GM23338 (cell line): ENCODE results near the gene ABL1. TPM values are rescaled to one million over a fixed set of nuclear protein-coding genes. Genes with fewer than 3 reads are reported as not detected.
A peak's percentile ranks its signal among the peaks of the same experiment; 100 is the strongest.

Experiments used
- ATAC-seq: fragments of 200-7000 bp; cut with Tn5 transposase; 3 replicates; pipeline ENCODE4 v1.9.1; 2020
- DNase-seq: peaks from one replicate; pipeline ENCODE4 v3.0.0-alpha.2; 2015; ENCODE audit warnings: low spot score
- H2AFZ ChIP-seq: fragments of 200-600 bp; sonication (generic); 2 replicates; pipeline ENCODE4 v1.8.0; 2016; ENCODE audit warnings: antibody characterized with exemption, mild to moderate bottlenecking, moderate library complexity
- H3F3A ChIP-seq: fragments of 200-600 bp; sonication (generic); replicated peaks from 2 replicates; pipeline ENCODE4 v1.8.0; 2017; ENCODE audit warnings: antibody characterized with exemption, mixed run types, low read depth
- H3K27ac ChIP-seq: fragments of 200-600 bp; sonication (generic); 2 replicates; pipeline ENCODE4 v1.6.1; 2016; ENCODE audit warnings: low read depth
- H3K27me3 ChIP-seq: fragments of 200-600 bp; sonication (generic); 2 replicates; pipeline ENCODE4 v1.8.0; 2016; ENCODE audit warnings: mild to moderate bottlenecking, mixed run types, moderate library complexity; ENCODE audit not compliant: insufficient read depth
- H3K36me3 ChIP-seq: fragments of 200-600 bp; sonication (generic); 2 replicates; pipeline ENCODE4 v1.8.0; 2016; ENCODE audit warnings: mild to moderate bottlenecking; ENCODE audit not compliant: insufficient read depth
- H3K4me1 ChIP-seq: fragments of 200-600 bp; sonication (generic); 2 replicates; pipeline ENCODE4 v1.8.0; 2016; ENCODE audit warnings: mild to moderate bottlenecking, moderate library complexity; ENCODE audit not compliant: insufficient read depth
- H3K4me2 ChIP-seq: fragments of 200-600 bp; sonication (generic); 2 replicates; pipeline ENCODE4 v1.7.1; 2017; ENCODE audit warnings: mixed run types
- H3K4me3 ChIP-seq: fragments of 200-600 bp; sonication (generic); 2 replicates; pipeline ENCODE4 v1.6.1; 2016; ENCODE audit warnings: mixed run types
- H3K79me2 ChIP-seq: fragments of 200-600 bp; sonication (generic); replicated peaks from 2 replicates; pipeline ENCODE4 v1.8.0; 2017; ENCODE audit warnings: mild to moderate bottlenecking; ENCODE audit not compliant: insufficient read depth
- H3K9me2 ChIP-seq: fragments of 200-600 bp; sonication (generic); 2 replicates; pipeline ENCODE4 v1.8.0; 2017; ENCODE audit not compliant: insufficient read depth
- H4K20me1 ChIP-seq: fragments of 200-600 bp; sonication (generic); replicated peaks from 2 replicates; pipeline ENCODE4 v1.8.0; 2017; ENCODE audit warnings: mild to moderate bottlenecking; ENCODE audit not compliant: insufficient read depth
- H3K27ac Mint-ChIP-seq: 2 replicates; pipeline ENCODE4 v1.8.0; 2020; ENCODE audit warnings: inconsistent platforms, mild to moderate bottlenecking, moderate library complexity, mixed read lengths
- H3K27me3 Mint-ChIP-seq: 3 replicates; pipeline ENCODE4 v1.8.0; 2022; ENCODE audit warnings: low read depth, mild to moderate bottlenecking, moderate library complexity, mixed read lengths, inconsistent platforms; ENCODE audit not compliant: insufficient read depth, poor library complexity
- H3K36me3 Mint-ChIP-seq: 3 replicates; pipeline ENCODE4 v1.8.0; 2021; ENCODE audit warnings: low read depth, mild to moderate bottlenecking, inconsistent platforms, moderate library complexity, mixed read lengths
- H3K4me1 Mint-ChIP-seq: 3 replicates; pipeline ENCODE4 v1.8.0; 2020; ENCODE audit warnings: mild to moderate bottlenecking, inconsistent platforms, mixed read lengths
- H3K4me3 Mint-ChIP-seq: 3 replicates; pipeline ENCODE4 v1.8.0; 2021; ENCODE audit warnings: moderate library complexity, mild to moderate bottlenecking, inconsistent platforms, mixed read lengths
- H3K9me3 Mint-ChIP-seq: 3 replicates; pipeline ENCODE4 v1.8.0; 2020; ENCODE audit warnings: moderate library complexity, mild to moderate bottlenecking, inconsistent platforms, mixed read lengths
- CREB1 ChIP-seq: fragments of 250-450 bp; sonication (Bioruptor Pico); IDR thresholded peaks from 2 replicates; pipeline ENCODE4 v1.5.0; 2020; ENCODE audit warnings: low read depth, mild to moderate bottlenecking, moderate library complexity
- ETS1 ChIP-seq: IDR thresholded peaks from 2 replicates; pipeline ENCODE4 v1.6.1; 2016; ENCODE audit warnings: antibody characterized with exemption
- EZH2 ChIP-seq: fragments of 200-600 bp; sonication (generic); IDR thresholded peaks from one replicate; pipeline ENCODE4 v1.8.0; 2017; ENCODE audit warnings: antibody characterized with exemption, mild to moderate bottlenecking, low read depth; ENCODE audit not compliant: unreplicated experiment
- POLR2AphosphoS5 ChIP-seq: IDR thresholded peaks from 2 replicates; pipeline ENCODE4 v1.6.1; 2016; ENCODE audit warnings: antibody characterized with exemption, low read depth
- ZNF462 ChIP-seq: fragments of 250-450 bp; sonication (Bioruptor Pico); IDR thresholded peaks from 2 replicates; pipeline ENCODE4 v1.5.0; 2020; ENCODE audit warnings: mild to moderate bottlenecking, moderate library complexity
- polyA plus RNA-seq: library from polyadenylated mRNA; unstranded; fragments of >200 nt; fragmentation: Nextera tagmentation; extraction: Ambion mirVana; gene quantifications from 2 replicates; pipeline ENCODE4 v1.2.1, GENCODE V29; 2016
- total RNA-seq: library from RNA; depleted of rRNA; stranded (reverse); fragments of >200 nt; shearing (Covaris generic); gene quantifications from 2 replicates; pipeline ENCODE4 v1.2.3, GENCODE V29; 2014

ABL1 gene
- total and polyA plus RNA-seq, 2 experiments from 2014 or later: 20.7 to 85.1 TPM

- no peak for TF ChIP-seq ZNF462 (CRISPR knock-in tag)
- no peak for TF ChIP-seq POLR2AphosphoS5
- TF ChIP-seq ETS1: no peak
- TF ChIP-seq CREB1 (CRISPR knock-in tag): no peak
- no peak for TF ChIP-seq EZH2
Measured at GRCh38 chr9:130923611-130924447, 88.8 kb downstream of the ABL1 start (continued).

DNA sequence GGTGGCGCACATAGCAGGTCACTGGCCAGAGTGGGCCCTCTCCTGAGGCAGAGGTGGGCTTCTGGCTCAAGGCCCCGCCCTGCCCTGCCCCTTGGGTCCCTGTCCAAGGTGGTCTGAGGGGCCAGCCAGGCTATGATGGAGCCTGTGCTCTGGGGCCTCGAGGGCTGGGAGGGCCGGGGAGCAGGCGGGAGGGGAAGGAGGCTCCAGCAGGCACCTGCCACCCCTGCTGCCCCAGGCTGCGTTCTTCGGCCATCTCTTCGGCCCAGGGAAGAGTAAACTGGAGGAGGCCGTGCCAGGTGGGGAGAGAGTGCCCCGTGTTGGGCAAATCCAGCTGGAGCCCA is 89.4 kb downstream of the ABL1 start:
- DNase-seq (no peak), ATAC-seq (peak; percentile 11)
- H3K36me3 ChIP-seq: no peaks in the 10 kb centered on the region
- no peak overlapping the region for H3K4me3 Mint-ChIP-seq
- H3K9me2 ChIP-seq: no peaks in the 10 kb centered on the region
- H3K4me3 ChIP-seq: no peak overlapping the region
- H3K27me3 Mint-ChIP-seq: peaks cover 8% of the 10 kb centered on the region
- H3K4me2 ChIP-seq: no peak overlapping the region
- H3K27me3 ChIP-seq: no peaks in the 10 kb centered on the region
- no peaks in the 10 kb centered on the region for H4K20me1 ChIP-seq
- H3K4me1 ChIP-seq: no peaks in the 10 kb centered on the region
- H3K27ac ChIP-seq: no peak overlapping the region
- no peak overlapping the region for H3K27ac Mint-ChIP-seq
- H3K4me1 Mint-ChIP-seq: peaks cover 11% of the 10 kb centered on the region
- no peaks in the 10 kb centered on the region for H3K9me3 Mint-ChIP-seq
- H3K36me3 Mint-ChIP-seq: no peaks in the 10 kb centered on the region
- H3K79me2 ChIP-seq: no peaks in the 10 kb centered on the region
- H3F3A ChIP-seq: no peaks in the 10 kb centered on the region
- H2AFZ ChIP-seq: no peak overlapping the region
- TF ChIP-seq POLR2AphosphoS5 (no peak), ZNF462 (CRISPR knock-in tag) (no peak), EZH2 (no peak), ETS1 (no peak)
